Embryonic facial prominence (tissue), 1 donor: ENCODE measurements around the gene BDNF.

ENCODE experiments used
- DNase-seq: peaks from one replicate; pipeline ENCODE4 v3.0.0-alpha.2; 2016; ENCODE audit errors: extremely low spot score

Gene BDNF

DNA sequence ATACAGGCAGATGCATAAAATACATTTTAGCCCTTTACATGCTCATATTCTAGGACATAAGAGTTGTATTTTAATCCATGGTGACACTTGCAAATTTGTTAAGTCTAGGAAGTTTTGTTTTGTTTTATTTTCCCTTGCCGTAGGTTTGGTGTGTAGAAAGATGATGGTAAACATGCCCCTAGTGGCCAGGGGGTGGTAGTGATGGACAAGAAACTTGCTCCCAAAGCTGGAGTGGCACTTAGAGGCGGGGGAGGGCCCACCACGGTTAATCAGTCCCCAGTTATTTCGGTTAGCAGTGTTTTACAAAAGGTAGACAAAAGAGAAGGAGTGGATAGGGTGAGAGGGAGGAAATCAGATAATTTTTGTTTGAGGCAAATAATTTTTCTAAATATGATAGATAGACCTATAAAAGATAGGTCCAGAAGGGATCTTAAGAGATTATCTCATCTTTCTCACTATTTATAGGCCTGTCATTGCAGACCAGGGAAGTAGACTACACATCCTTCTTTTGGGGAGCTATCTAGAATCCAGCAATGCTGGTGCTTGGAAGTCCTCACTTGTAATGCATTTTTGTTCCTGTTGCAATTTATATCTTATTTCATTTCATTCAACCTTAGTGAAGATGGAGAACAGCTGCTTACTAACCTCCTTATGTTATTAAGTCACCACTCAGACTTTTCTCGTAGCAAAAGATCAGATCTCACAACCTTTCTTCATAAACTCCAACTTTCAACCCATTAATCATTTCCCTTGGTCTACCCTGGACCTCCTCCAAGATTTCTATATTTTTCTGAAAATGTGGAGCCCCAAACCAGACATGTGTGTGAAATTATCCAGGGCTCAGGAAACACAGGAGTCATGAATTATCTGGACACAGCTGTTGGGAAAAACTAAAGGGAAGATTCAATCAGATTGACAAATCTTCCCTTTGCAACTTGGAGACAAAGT, 5.9 kb upstream of the BDNF start:
- no peak for DNase-seq

GRCh38 chr11:27703481-27703880, 3.2 kb upstream of the BDNF start:
- no peak for DNase-seq

- DNase-seq, result no peak
These were observed 2.6 kb upstream of the BDNF start for GRCh38 chr11:27702811-27703210.

DNA sequence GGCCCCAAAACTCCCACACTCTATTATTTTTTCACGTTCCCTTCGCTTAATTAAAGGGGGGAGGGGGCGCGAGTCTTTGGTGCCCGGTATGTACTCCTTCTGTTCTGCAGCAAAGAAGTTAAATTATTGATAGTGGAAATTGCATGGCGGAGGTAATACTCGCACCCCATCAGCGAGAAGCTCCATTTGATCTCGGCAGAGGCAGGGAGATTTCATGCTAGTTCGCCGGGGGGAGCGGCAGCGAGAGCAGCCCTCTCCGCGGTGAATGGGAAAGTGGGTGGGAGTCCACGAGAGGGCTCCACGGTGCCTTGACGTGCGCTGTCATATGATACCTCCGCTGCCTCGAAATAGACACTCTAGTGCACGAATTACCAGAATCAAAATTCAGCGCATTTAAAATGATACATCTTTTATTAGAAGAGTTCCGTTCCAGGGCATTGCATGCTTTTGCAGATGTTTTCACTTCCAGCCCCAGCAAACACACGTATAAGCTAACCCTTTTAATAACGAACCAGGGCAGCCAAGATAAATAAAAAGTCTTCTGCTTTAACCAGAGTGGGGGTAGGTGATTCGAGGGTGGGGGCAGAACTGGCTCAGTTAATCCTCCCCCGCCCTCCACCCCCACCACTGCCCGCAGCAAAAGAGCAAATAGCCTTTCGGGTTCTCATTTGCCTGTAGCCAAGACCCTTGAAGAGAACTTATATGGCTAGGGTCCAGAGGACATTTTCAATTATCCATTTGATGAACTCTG, 1.3 kb upstream of the BDNF start:
- DNase-seq, result no peak

DNA sequence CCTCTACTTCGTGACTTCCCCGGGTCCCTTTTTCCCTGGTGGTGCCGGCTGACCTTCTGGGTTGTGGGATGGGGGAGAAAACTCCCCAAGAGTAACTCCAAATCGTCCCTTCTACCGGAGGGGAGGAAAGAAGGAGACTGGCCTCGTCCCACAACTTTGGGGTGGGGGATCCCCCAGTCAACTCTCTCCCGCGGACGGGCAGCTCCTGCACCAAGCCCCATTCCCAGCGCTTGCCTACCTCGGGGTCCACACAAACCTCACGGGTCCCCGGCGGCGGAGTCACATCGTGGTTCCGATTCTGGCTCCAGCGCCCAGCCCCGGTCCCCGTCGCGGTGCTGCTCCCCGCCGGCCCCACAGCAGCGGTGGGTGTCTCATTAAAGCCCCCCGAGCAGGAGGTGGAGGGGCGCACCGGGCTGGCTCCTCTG, 317 bp downstream of the BDNF start:
- DNase-seq, result no peak

- DNase-seq, result no peak
These were observed 871 bp downstream of the BDNF start for GRCh38 chr11:27699242-27699925.

DNA sequence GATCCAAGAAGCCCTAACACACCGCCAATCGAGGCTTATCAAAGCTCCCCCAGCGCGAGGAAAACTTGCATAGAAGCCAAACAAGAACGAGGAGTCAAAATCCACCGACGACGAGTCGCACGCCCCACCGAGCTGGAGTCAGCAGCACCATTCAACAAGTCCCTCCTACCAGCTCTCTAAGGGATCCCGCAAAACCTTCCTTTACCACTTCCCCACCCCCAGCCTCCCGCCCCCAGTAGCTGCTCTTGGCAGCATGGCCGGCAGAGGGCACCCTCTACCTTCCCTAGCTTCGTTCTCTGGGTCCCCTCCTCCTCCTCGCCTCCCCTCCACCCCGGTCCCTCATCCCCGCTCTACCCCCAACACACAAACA, 1.4 kb downstream of the BDNF start:
- peak; percentile 67 for DNase-seq

DNA sequence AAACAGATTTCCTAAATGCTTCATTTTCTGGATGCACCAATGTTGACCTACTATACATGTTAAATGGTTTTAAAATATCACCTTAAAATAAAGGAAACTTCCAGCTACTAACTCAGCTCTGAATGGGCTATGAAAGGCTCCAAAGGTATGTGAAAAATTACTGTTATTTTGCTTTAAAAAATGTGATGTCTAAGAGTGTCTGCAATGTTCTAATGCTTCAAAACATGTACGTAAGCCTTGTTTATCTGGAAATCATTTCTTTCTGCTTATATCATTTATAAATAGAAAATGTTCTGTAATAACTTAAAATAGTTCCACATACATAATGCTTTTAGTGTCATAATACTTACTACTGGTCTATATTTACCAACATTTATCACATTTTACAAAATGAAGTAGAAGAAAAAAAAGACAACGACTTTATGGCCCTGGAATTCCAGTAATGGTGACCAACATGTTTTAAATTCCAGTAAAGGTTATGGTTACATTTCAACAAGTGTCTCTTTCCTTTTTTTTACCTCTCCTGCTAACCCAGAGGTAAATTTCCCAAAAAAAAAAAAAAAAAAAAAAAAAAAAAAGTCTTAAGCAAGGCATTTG, 2.5 kb downstream of the BDNF start:
- no peak for DNase-seq

DNA sequence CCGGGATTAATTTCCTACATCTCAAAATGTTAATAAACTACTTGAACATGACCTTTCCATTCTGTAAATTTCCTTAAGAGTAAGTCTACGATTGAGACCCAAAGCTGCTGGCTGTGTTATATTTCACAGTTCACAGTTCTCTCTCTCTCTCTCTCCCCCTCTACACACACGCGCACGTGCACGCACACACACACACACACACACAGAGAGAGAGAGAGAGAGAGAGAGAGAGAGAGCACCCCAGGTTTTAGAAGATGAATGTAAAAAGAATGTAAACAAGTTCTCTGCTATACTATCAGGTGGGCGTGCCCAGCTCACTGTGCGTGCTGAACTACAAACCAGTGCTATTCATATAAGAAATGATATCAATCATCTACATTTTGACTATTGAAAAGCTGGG, 3.3 kb downstream of the BDNF start:
- no peak for DNase-seq

- DNase-seq, result no peak
These were observed 4.1 kb downstream of the BDNF start for GRCh38 chr11:27696115-27696514.

- DNase-seq, result no peak
These were observed 5.3 kb downstream of the BDNF start for GRCh38 chr11:27694992-27695391.

DNA sequence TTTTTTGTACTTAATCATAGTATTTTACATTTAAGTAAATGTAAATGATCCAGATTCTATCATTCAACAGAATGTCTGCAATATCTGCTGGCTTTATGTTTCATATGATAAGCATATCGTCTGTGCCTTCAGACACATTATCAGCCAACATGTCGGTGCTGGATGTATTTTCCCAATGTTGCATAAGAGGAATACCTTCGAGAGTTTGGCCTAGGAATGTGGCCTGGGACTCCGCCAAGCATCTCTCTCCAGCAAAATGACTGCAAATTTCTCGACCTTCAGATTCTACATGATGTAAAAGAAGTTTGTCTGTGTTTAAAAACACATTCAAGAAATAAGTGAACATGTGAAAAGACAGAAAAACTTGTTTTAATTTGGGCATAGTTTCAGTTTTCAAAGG, 6.9 kb downstream of the BDNF start:
- DNase-seq, result no peak

DNA sequence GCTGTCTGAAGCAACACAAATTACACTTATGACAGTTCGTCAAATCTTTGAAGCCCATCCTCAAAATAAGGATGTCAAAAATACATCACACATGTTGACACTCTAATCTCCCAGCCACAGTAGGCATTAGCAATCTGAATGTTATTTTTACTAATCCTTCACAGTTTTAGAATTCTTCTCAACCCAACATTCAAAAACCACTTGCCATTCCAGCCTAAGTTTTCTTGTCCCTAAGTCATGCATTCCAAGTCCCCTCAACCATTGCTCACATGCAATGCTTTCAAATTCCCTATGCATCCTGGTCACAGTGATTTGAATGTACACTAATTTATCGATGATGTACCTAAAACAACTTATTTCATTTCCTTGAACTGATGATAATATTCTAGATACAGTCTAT, 7.5 kb downstream of the BDNF start:
- DNase-seq, result no peak

GRCh38 chr11:27688076-27688475, 12.2 kb downstream of the BDNF start:
- no peak for DNase-seq

DNA sequence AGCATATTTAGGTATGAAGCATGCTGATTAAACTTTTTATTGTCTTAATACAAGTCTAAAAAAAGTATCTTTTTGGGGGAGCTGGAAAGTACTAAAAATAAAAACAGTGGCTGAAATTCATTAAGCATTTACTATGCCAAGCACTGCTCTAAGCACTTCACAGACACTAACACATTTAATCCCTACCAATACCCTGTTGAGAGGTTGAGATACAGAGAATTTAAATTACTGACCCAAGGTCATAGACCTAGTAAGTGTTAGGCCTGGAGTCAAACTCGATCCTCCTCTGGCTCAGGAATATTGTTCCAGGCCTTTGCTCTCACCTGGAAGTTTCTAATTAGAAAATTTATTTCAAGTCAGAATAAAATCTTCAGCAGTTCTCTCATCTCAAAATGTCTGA, 18.6 kb downstream of the BDNF start:
- DNase-seq, result no peak

GRCh38 chr11:27679136-27680015, 20.9 kb downstream of the BDNF start:
- no peak for DNase-seq

GRCh38 chr11:27678242-27678641, 22.0 kb downstream of the BDNF start:
- DNase-seq, result no peak

DNA sequence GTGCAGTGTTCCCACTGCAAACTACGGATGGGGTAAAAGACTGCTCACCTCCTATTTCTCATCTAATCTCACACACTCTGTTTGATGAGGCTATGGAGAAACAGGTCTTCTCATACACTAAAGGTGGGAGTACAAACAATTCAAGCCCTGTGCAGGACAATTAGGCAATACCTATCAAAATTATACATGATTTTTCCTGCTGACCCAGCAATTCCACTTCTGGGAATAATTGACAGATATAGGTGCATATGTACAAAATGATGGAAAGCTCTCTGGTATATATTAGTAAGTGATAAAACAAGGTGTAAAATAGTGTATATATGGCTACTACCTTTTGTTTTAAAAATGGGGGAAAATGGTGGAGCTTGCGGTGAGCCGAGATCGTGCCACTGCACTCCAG, 23.1 kb downstream of the BDNF start:
- no peak for DNase-seq

DNA sequence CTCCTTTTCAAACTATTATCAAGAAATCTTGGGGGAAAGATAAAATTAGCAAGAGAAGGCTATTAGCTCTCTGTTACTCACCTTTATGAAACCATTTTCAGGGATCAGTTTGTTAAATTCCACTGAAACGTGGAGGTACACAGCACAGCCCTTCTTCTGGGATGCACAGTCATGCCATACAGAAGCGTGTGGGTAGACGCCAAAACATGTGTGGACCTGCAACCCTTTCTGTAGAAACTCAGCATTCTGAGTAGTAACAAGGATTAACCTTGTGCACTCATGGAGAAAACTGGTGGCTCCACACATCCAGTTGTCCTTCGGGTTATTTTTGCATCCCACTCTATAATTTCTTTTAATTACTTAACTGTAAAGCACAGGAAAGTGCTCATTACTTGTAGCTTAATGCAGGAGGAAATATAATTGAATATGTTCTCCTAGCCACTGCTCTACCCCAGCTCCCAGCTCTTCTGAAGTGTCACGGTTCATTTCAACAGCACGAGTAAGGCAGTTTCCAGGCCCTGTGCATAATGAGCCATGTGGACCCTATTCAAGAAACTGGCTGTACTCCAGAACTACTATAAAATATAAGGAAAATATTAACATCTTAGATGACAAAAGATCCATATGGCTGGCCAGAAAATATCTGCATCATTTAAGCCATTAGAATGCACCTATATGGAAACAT, 26.1 kb downstream of the BDNF start:
- DNase-seq, result no peak

GRCh38 chr11:27672836-27673464, 27.3 kb downstream of the BDNF start:
- no peak for DNase-seq
